K562 (cell line): ENCODE measurements around the gene CXCL13. TPM values are rescaled to one million over a fixed set of nuclear protein-coding genes. Genes with fewer than 3 reads are reported as not detected.

Experiments
- ATAC-seq: fragments of 200-7000 bp; cut with Tn5 transposase; 3 replicates; pipeline ENCODE4 v1.9.1; 2020; ENCODE audit warnings: moderate library complexity
- BruUV-seq: library from RNA; stranded (reverse); fragments of 400-500 nt; replicated peaks from 2 replicates; lab custom pipeline; 2021; lab: Mats Ljungman, UMichigan
- CTCF ChIA-PET: fragments of 300-600 bp; formaldehyde crosslinking; extraction: SDS; loops from one replicate; lab custom pipeline; 2021; ENCODE audit warnings: low intra/inter-chr PET ratio; lab: Yijun Ruan, JAX
- POLR2A ChIA-PET: fragments of 300-600, 350-650 bp; sonication (Branson Sonifier 250); formaldehyde crosslinking; extraction: SDS; loops from one replicate; lab custom pipeline; 2021; ENCODE audit warnings: antibody characterized with exemption, inconsistent platforms; lab: Yijun Ruan, JAX
- DNase-seq, 4 experiments: peaks; one replicate each; pipeline versions ENCODE4 v3.0.0 to v3.0.0-alpha.2; 2011 to 2018; ENCODE audit warnings: low spot score in 3 of 4, mixed read lengths in 3 of 4; ENCODE audit errors: extremely low read depth in 1 of 4
- FAIRE-seq: peaks from 2 replicates; lab custom pipeline; 2011; peaks lifted over from hg19 to GRCh38; lab: Jason Lieb, UNC
- H2AFZ ChIP-seq: 2 replicates; pipeline ENCODE4 v1.6.0; 2011; ENCODE audit warnings: low read depth, low read length, control low read depth, inconsistent platforms
- H3K27ac ChIP-seq: fragments of 200-600 bp; 3 replicates; pipeline ENCODE4 v1.8.0; 2011; ENCODE audit warnings: low read depth, mild to moderate bottlenecking, control low read depth, inconsistent platforms, low read length, moderate library complexity, mixed read lengths; ENCODE audit errors: extremely low read depth
- H3K27me3 ChIP-seq, 2 experiments: fragments of 300-600 bp in 1 of 2; 2 replicates in 1 of 2; 3 replicates in 1 of 2; pipeline versions ENCODE4 v1.6.0 to v1.8.0; 2011; ENCODE audit warnings: inconsistent platforms in 2 of 2, low read length in 2 of 2, mild to moderate bottlenecking in 1 of 2, mixed read lengths in 1 of 2, moderate library complexity in 1 of 2; ENCODE audit not compliant: control insufficient read depth in 2 of 2, insufficient read depth in 2 of 2
- H3K36me3 ChIP-seq: fragments of 300-600 bp; 3 replicates; pipeline ENCODE4 v1.8.0; 2011; ENCODE audit warnings: mild to moderate bottlenecking, low read length, inconsistent platforms; ENCODE audit not compliant: control insufficient read depth, insufficient read depth
- H3K4me1 ChIP-seq, 2 experiments: fragments of 200-600 bp in 1 of 2; replicated peaks in 1 of 2; 2 replicates in 1 of 2; 3 replicates in 1 of 2; pipeline versions ENCODE4 v1.5.1 to v1.8.0; 2011; ENCODE audit warnings: inconsistent platforms in 2 of 2, low read length in 2 of 2, mild to moderate bottlenecking in 1 of 2, mixed read lengths in 1 of 2, moderate library complexity in 1 of 2; ENCODE audit not compliant: control insufficient read depth in 2 of 2, insufficient read depth in 2 of 2
- H3K4me2 ChIP-seq: 2 replicates; pipeline ENCODE4 v1.6.1; 2011; ENCODE audit warnings: low read length, control low read depth, inconsistent platforms, mixed read lengths; ENCODE audit not compliant: insufficient read depth
- H3K4me3 ChIP-seq: fragments of 200-600 bp; sonication (generic), shearing (Covaris generic); 2 replicates; pipeline ENCODE4 v1.5.1; 2016; ENCODE audit warnings: control low read depth, inconsistent platforms
- H3K79me2 ChIP-seq: fragments of 200-600 bp; 3 replicates; pipeline ENCODE4 v1.8.0; 2011; ENCODE audit warnings: low read length, inconsistent platforms; ENCODE audit not compliant: control insufficient read depth, insufficient read depth
- H3K9ac ChIP-seq, 2 experiments: 2 replicates each; pipeline versions ENCODE4 v1.6.0 to v1.6.1; 2011; ENCODE audit warnings: low read depth in 2 of 2, low read length in 2 of 2, control low read depth in 1 of 2, inconsistent platforms in 1 of 2, mild to moderate bottlenecking in 1 of 2, mixed read lengths in 1 of 2; ENCODE audit not compliant: insufficient read depth in 1 of 2
- H3K9me1 ChIP-seq: one replicate; pipeline ENCODE4 v1.6.0; 2011; ENCODE audit warnings: inconsistent platforms, mild to moderate bottlenecking, low read length, moderate library complexity; ENCODE audit not compliant: control insufficient read depth, insufficient read depth
- H3K9me3 ChIP-seq: replicated peaks from 2 replicates; pipeline ENCODE4 v1.5.1; 2011; ENCODE audit warnings: low read depth, low read length, inconsistent platforms; ENCODE audit not compliant: control insufficient read depth, insufficient read depth
- H4K20me1 ChIP-seq: replicated peaks from 2 replicates; pipeline ENCODE4 v1.6.1; 2011; ENCODE audit warnings: low read length, inconsistent platforms, mixed read lengths; ENCODE audit not compliant: control insufficient read depth, insufficient read depth
- ETV6 ChIP-seq, 3 experiments: fragments of 150-350 bp in 1 of 3; sonication (generic) in 1 of 3; formaldehyde crosslinking in 1 of 3; IDR thresholded peaks; 2 replicates each; pipeline versions ENCODE4 v1.6.1 to v1.8.0; 2014 to 2022; ENCODE audit warnings: borderline replicate concordance in 2 of 3, low read depth in 2 of 3, antibody characterized with exemption in 1 of 3, low read length in 1 of 3, mild to moderate bottlenecking in 1 of 3, missing genetic modification reagents in 1 of 3
- IFI16 ChIP-seq: fragments of 250-450 bp; sonication (Bioruptor Pico); IDR thresholded peaks from 2 replicates; pipeline ENCODE4 v2.1.2; 2022; ENCODE audit warnings: mild to moderate bottlenecking, inconsistent platforms
- IRF2 ChIP-seq: sonication (generic); formaldehyde crosslinking; IDR thresholded peaks from 2 replicates; pipeline ENCODE4 v1.8.1; 2022; ENCODE audit warnings: mild to moderate bottlenecking, missing genetic modification reagents
- MITF ChIP-seq: IDR thresholded peaks from 2 replicates; pipeline ENCODE4 v1.6.1; 2014; ENCODE audit warnings: antibody characterized with exemption
- POU5F1 ChIP-seq: fragments of 150-350 bp; IDR thresholded peaks from 2 replicates; pipeline ENCODE4 v1.6.1; 2014; ENCODE audit warnings: borderline replicate concordance, low read length, low read depth, mild to moderate bottlenecking; ENCODE audit not compliant: partially characterized antibody
- TAF1 ChIP-seq: IDR thresholded peaks from 2 replicates; pipeline ENCODE4 v1.6.1; 2011; ENCODE audit warnings: mild to moderate bottlenecking, low read length, moderate library complexity; ENCODE audit not compliant: insufficient read depth, control insufficient read depth, severe bottlenecking; ENCODE audit errors: extremely low read depth
- TCF3 ChIP-seq: sonication (generic); formaldehyde crosslinking; IDR thresholded peaks from 2 replicates; pipeline ENCODE4 v1.4.0; 2020; ENCODE audit warnings: mild to moderate bottlenecking, missing genetic modification reagents
- ZNF274 ChIP-seq: IDR thresholded peaks from 2 replicates; pipeline ENCODE4 v1.6.1; 2011; ENCODE audit warnings: low read depth, mild to moderate bottlenecking, low read length, moderate library complexity, borderline replicate concordance
- WGBS: fragments of 100-300 bp; shearing (Covaris generic); methylation state at CpG from one replicate; pipeline ENCODE4 v1.1.6; 2016; ENCODE audit warnings: low coverage, mixed read lengths; ENCODE audit not compliant: insufficient coverage; ENCODE audit errors: missing lambda C conversion rate; 5-methylcytosine and 5-hydroxymethylcytosine counted together
- in situ Hi-C: fragments of 300-500 bp; cut with MboI; formaldehyde crosslinking; loops from 4 replicates; pipeline ENCODE4 v1.15.0; 2018; ENCODE audit warnings: inconsistent platforms, mixed read lengths
- intact Hi-C: fragments of 100-400 bp; cut with micrococcal nuclease; formaldehyde crosslinking; loops from 2 replicates; pipeline ENCODE4 v1.14.2; 2022
- polyA plus RNA-seq, 8 experiments: library from polyadenylated mRNA; depleted of rRNA in 4 of 8; stranded (reverse) in 5 of 8; unstranded in 3 of 8; fragments of >200 nt; fragmentation: Nextera tagmentation in 2 of 8; fragmentation: Illumina TruSeq in 1 of 8; extraction: Ambion mirVana in 2 of 8; extraction: Trizol in 1 of 8; gene quantifications; 2 replicates each; pipeline versions ENCODE4 v1.2.1 to v1.2.3, GENCODE V29; 2011 to 2014; ENCODE audit warnings: inconsistent platforms in 1 of 8, missing spikeins in 1 of 8
- total RNA-seq, 7 experiments: library from RNA; depleted of rRNA in 6 of 7; stranded (reverse); fragments of >200 nt in 6 of 7; fragmentation: Illumina TruSeq in 2 of 7; extraction: Trizol in 2 of 7; gene quantifications; 2 replicates each; pipeline versions ENCODE4 v1.2.1 to v1.2.3, GENCODE V29; 2011 to 2021; ENCODE audit warnings: low replicate concordance in 1 of 7

The CXCL13 gene
- total and polyA plus RNA-seq, 9 of the 15 experiments (the other 6 are each of a cell fraction or from before 2014, with no cell fraction given), result not detected

- CTCF ChIA-PET, result no interaction called here
- FAIRE-seq, result no peak
Measured at GRCh38 chr4:77653162-77653758, 47.6 kb downstream of the CXCL13 start.

More at GRCh38 chr4:77653162-77653758, 47.6 kb downstream of the CXCL13 start:
- POLR2A ChIA-PET, result no interaction called here
- H3K79me2 ChIP-seq, result no peaks in the 10 kb centered on the region
- H3K4me1 ChIP-seq, result no peaks in the 10 kb centered on the region
- H3K36me3 ChIP-seq, result no peaks in the 10 kb centered on the region
- BruUV-seq, result no TSS peak
- intact Hi-C loops, result no loop called here
- H3K9me1 ChIP-seq, result no peaks in the 10 kb centered on the region
- WGBS, result 0% methylated on average over 2 of the region's 2 CpGs
- no peaks in the 10 kb centered on the region for H4K20me1 ChIP-seq
- ATAC-seq (no peak), DNase-seq (no peak)
- no peak overlapping the region for H3K4me3 ChIP-seq
- no peak overlapping the region for H3K27ac ChIP-seq
- no peaks in the 10 kb centered on the region for H3K9me3 ChIP-seq
- TF ChIP-seq IFI16 (no peak), TCF3 (CRISPR knock-in tag) (no peak), ZNF274 (no peak), IRF2 (no peak), MITF (no peak), TAF1 (no peak), POU5F1 (no peak), ETV6 (IDR thresholded peaks at IDR 0.05; ENCODE audit: borderline replicate concordance in 1 of 2, low read depth in 2 of 2, low read length in 1 of 2) (no peak), ETV6 (CRISPR knock-in tag; IDR thresholded peaks at IDR 0.05; ENCODE audit: borderline replicate concordance) (no peak)
- in situ Hi-C loops, result no loop called here
- no peaks in the 10 kb centered on the region; a peak in 1 of 5 replicates for H3K27me3 ChIP-seq
- no peak overlapping the region for H2AFZ ChIP-seq
- no peak overlapping the region for H3K9ac ChIP-seq
- no peak overlapping the region for H3K4me2 ChIP-seq
